ENCODE data around the gene BEND6.

BEND6 gene

GRCh38 chr6:57063847-57064246 lies 108.9 kb downstream of the BEND6 start:
- Histone ChIP-seq H3K27ac (ENCODE audit: low read length) (no peak overlapping the region), H3K9ac (ENCODE audit: low read length in 2 of 2) (no peak overlapping the region), H3K4me1 (ENCODE audit: control insufficient read depth, insufficient read depth, low read length) (no peaks in the 10 kb centered on the region), H3K27me3 (ENCODE audit: control insufficient read depth in 1 of 2, insufficient read depth in 2 of 2, low read length in 2 of 2) (no peaks in the 10 kb centered on the region), H3K9me3 (ENCODE audit: control insufficient read depth in 2 of 2, low read length in 2 of 2) (no peaks in the 10 kb centered on the region), H3K4me3 (ENCODE audit: low read length in 2 of 2) (no peak overlapping the region), H3K36me3 (ENCODE audit: control insufficient read depth in 2 of 2, insufficient read depth in 2 of 2, low read length in 2 of 2) (peaks cover 8 to 13% of the 10 kb centered on the region in 2 donors)

GRCh38 chr6:57064809-57065208 lies 109.9 kb downstream of the BEND6 start:
- Histone ChIP-seq H3K27ac (ENCODE audit: low read length) (no peak overlapping the region), H3K36me3 (ENCODE audit: control insufficient read depth in 2 of 2, insufficient read depth in 2 of 2, low read length in 2 of 2) (peaks cover 8 to 11% of the 10 kb centered on the region in 2 donors), H3K4me1 (ENCODE audit: control insufficient read depth, insufficient read depth, low read length) (no peaks in the 10 kb centered on the region), H3K4me3 (ENCODE audit: low read length in 2 of 2) (no peak overlapping the region), H3K27me3 (ENCODE audit: control insufficient read depth in 1 of 2, insufficient read depth in 2 of 2, low read length in 2 of 2) (no peaks in the 10 kb centered on the region), H3K9ac (ENCODE audit: low read length in 2 of 2) (no peak overlapping the region), H3K9me3 (ENCODE audit: control insufficient read depth in 2 of 2, low read length in 2 of 2) (no peaks in the 10 kb centered on the region)

GRCh38 chr6:57068061-57068460 lies 113.2 kb downstream of the BEND6 start:
- Histone ChIP-seq H3K4me3 (ENCODE audit: low read length in 2 of 2) (no peak overlapping the region), H3K4me1 (ENCODE audit: control insufficient read depth, insufficient read depth, low read length) (no peaks in the 10 kb centered on the region), H3K36me3 (ENCODE audit: control insufficient read depth in 2 of 2, insufficient read depth in 2 of 2, low read length in 2 of 2) (peaks cover 3 to 4% of the 10 kb centered on the region in 2 donors), H3K9ac (ENCODE audit: low read length in 2 of 2) (no peak overlapping the region), H3K27me3 (ENCODE audit: control insufficient read depth in 1 of 2, insufficient read depth in 2 of 2, low read length in 2 of 2) (no peaks in the 10 kb centered on the region), H3K27ac (ENCODE audit: low read length) (no peak overlapping the region), H3K9me3 (ENCODE audit: control insufficient read depth in 2 of 2, low read length in 2 of 2) (no peaks in the 10 kb centered on the region)

- Histone ChIP-seq H3K27ac (ENCODE audit: low read length) (no peak overlapping the region), H3K9ac (ENCODE audit: low read length in 2 of 2) (no peak overlapping the region), H3K36me3 (ENCODE audit: control insufficient read depth in 2 of 2, insufficient read depth in 2 of 2, low read length in 2 of 2) (peaks cover 3 to 4% of the 10 kb centered on the region in 2 donors), H3K4me1 (ENCODE audit: control insufficient read depth, insufficient read depth, low read length) (no peaks in the 10 kb centered on the region), H3K9me3 (ENCODE audit: control insufficient read depth in 2 of 2, low read length in 2 of 2) (no peaks in the 10 kb centered on the region), H3K4me3 (ENCODE audit: low read length in 2 of 2) (no peak overlapping the region), H3K27me3 (ENCODE audit: control insufficient read depth in 1 of 2, insufficient read depth in 2 of 2, low read length in 2 of 2) (no peaks in the 10 kb centered on the region)
These were observed 114.3 kb downstream of the BEND6 start for GRCh38 chr6:57069228-57069627.

GRCh38 chr6:57069920-57070331 lies 115.0 kb downstream of the BEND6 start:
- Histone ChIP-seq H3K4me3 (ENCODE audit: low read length in 2 of 2) (no peak overlapping the region), H3K36me3 (ENCODE audit: control insufficient read depth in 2 of 2, insufficient read depth in 2 of 2, low read length in 2 of 2) (peaks cover under 1 to 4% of the 10 kb centered on the region in 2 donors), H3K27me3 (ENCODE audit: control insufficient read depth in 1 of 2, insufficient read depth in 2 of 2, low read length in 2 of 2) (no peaks in the 10 kb centered on the region), H3K4me1 (ENCODE audit: control insufficient read depth, insufficient read depth, low read length) (no peaks in the 10 kb centered on the region), H3K9ac (ENCODE audit: low read length in 2 of 2) (no peak overlapping the region), H3K9me3 (ENCODE audit: control insufficient read depth in 2 of 2, low read length in 2 of 2) (no peaks in the 10 kb centered on the region), H3K27ac (ENCODE audit: low read length) (no peak overlapping the region)

GRCh38 chr6:57072108-57072507 lies 117.2 kb downstream of the BEND6 start:
- no peaks in the 10 kb centered on the region for H3K9me3 ChIP-seq (ENCODE audit: control insufficient read depth in 2 of 2, low read length in 2 of 2)
- H3K36me3 ChIP-seq (ENCODE audit: control insufficient read depth in 2 of 2, insufficient read depth in 2 of 2, low read length in 2 of 2) = no peaks in the 10 kb centered on the region
- no peaks in the 10 kb centered on the region for H3K27me3 ChIP-seq (ENCODE audit: control insufficient read depth in 1 of 2, insufficient read depth in 2 of 2, low read length in 2 of 2)
- H3K4me3 ChIP-seq (ENCODE audit: low read length in 2 of 2) = no peak overlapping the region
- H3K9ac ChIP-seq (ENCODE audit: low read length in 2 of 2) = no peak overlapping the region
- no peaks in the 10 kb centered on the region for H3K4me1 ChIP-seq (ENCODE audit: control insufficient read depth, insufficient read depth, low read length)
- H3K27ac ChIP-seq (ENCODE audit: low read length) = no peak overlapping the region

- Histone ChIP-seq H3K9me3 (ENCODE audit: control insufficient read depth in 2 of 2, low read length in 2 of 2) (no peaks in the 10 kb centered on the region), H3K36me3 (ENCODE audit: control insufficient read depth in 2 of 2, insufficient read depth in 2 of 2, low read length in 2 of 2) (no peaks in the 10 kb centered on the region), H3K27ac (ENCODE audit: low read length) (no peak overlapping the region), H3K9ac (ENCODE audit: low read length in 2 of 2) (no peak overlapping the region), H3K4me3 (ENCODE audit: low read length in 2 of 2) (no peak overlapping the region), H3K27me3 (ENCODE audit: control insufficient read depth in 1 of 2, insufficient read depth in 2 of 2, low read length in 2 of 2) (no peaks in the 10 kb centered on the region), H3K4me1 (ENCODE audit: control insufficient read depth, insufficient read depth, low read length) (no peaks in the 10 kb centered on the region)
These were observed 119.5 kb downstream of the BEND6 start for GRCh38 chr6:57074383-57074782.

GRCh38 chr6:57075092-57075491 lies 120.2 kb downstream of the BEND6 start:
- H3K4me1 ChIP-seq (ENCODE audit: control insufficient read depth, insufficient read depth, low read length) = no peaks in the 10 kb centered on the region
- H3K4me3 ChIP-seq (ENCODE audit: low read length in 2 of 2) = no peak overlapping the region
- no peak overlapping the region for H3K9ac ChIP-seq (ENCODE audit: low read length in 2 of 2)
- no peaks in the 10 kb centered on the region for H3K9me3 ChIP-seq (ENCODE audit: control insufficient read depth in 2 of 2, low read length in 2 of 2)
- H3K27me3 ChIP-seq (ENCODE audit: control insufficient read depth in 1 of 2, insufficient read depth in 2 of 2, low read length in 2 of 2) = no peaks in the 10 kb centered on the region
- H3K36me3 ChIP-seq (ENCODE audit: control insufficient read depth in 2 of 2, insufficient read depth in 2 of 2, low read length in 2 of 2) = no peaks in the 10 kb centered on the region
- H3K27ac ChIP-seq (ENCODE audit: low read length) = no peak overlapping the region

All from stomach smooth muscle (tissue), 2 donors.